RPMI7951 (cell line): ENCODE results near the gene SETD1A. TPM values are rescaled to one million over a fixed set of nuclear protein-coding genes. Genes with fewer than 3 reads are reported as not detected.

Experiments
- DNase-seq: peaks from one replicate; pipeline ENCODE4 v3.0.0-alpha.2; 2012; ENCODE audit warnings: low read depth
- total RNA-seq: library from RNA; depleted of rRNA; stranded (reverse); fragments of >200 nt; shearing (Covaris generic); gene quantifications from 2 replicates; pipeline ENCODE4 v1.2.3, GENCODE V29; 2014

SETD1A gene
- total RNA-seq, 1 experiment from 2014 or later = 1.2 TPM

GRCh38 chr16:30982548-30983288, 25.2 kb downstream of the SETD1A start:
- DNase-seq = no peak

GRCh38 chr16:30983289-30983889, 25.8 kb downstream of the SETD1A start:
- DNase-seq = no peak

GRCh38 chr16:30983898-30984610, 26.5 kb downstream of the SETD1A start:
- DNase-seq = no peak

GRCh38 chr16:30984669-30985400, 27.3 kb downstream of the SETD1A start, which contains the start of gene HSD3B7:
HSD3B7 (plus strand) TSS chr16:30985207; CDS start chr16:30985659, 452 bp downstream.
- peak; percentile 67 for DNase-seq

GRCh38 chr16:30985401-30986128, 28.0 kb downstream of the SETD1A start:
- DNase-seq = peak; percentile 56

- DNase-seq = no peak
Measured at GRCh38 chr16:30986129-30986991, 28.8 kb downstream of the SETD1A start.

GRCh38 chr16:30987581-30988190, 30.1 kb downstream of the SETD1A start:
- DNase-seq = no peak

- no peak for DNase-seq
Measured at GRCh38 chr16:30989469-30990047, 32.0 kb downstream of the SETD1A start.

- no peak for DNase-seq
Measured at GRCh38 chr16:30990105-30990504, 32.6 kb downstream of the SETD1A start.

- no peak for DNase-seq
Measured at GRCh38 chr16:30991052-30991451, 33.5 kb downstream of the SETD1A start.

GRCh38 chr16:30992276-30992780, 34.8 kb downstream of the SETD1A start:
- no peak for DNase-seq

- DNase-seq = no peak
Measured at GRCh38 chr16:30992931-30993816, 35.6 kb downstream of the SETD1A start.

GRCh38 chr16:30995927-30996323, 38.4 kb downstream of the SETD1A start:
- no peak for DNase-seq

GRCh38 chr16:30996324-30996984, 38.9 kb downstream of the SETD1A start:
- peak; percentile 43 for DNase-seq

- DNase-seq = peak; percentile 78
Measured at GRCh38 chr16:30996985-30997724, 39.6 kb downstream of the SETD1A start.

- DNase-seq = peak; percentile 91
Measured at GRCh38 chr16:30997725-30998711, 40.5 kb downstream of the SETD1A start.
